B cell (primary cell): Measurements from ENCODE around the gene ELMO3. TPM values are rescaled to one million over a fixed set of nuclear protein-coding genes. Genes with fewer than 3 reads are reported as not detected.

ENCODE experiments used
- ATAC-seq: fragments of 200-7000 bp; cut with Tn5 transposase; one replicate; pipeline ENCODE4 v1.10.0; 2021; ENCODE audit warnings: low read depth, mild to moderate bottlenecking, moderate number of reproducible peaks, moderate library complexity
- CTCF ChIA-PET: fragments of 350-600 bp; sonication (Branson Sonifier 250); formaldehyde crosslinking; loops from one replicate; lab custom pipeline; 2021; ENCODE audit warnings: antibody characterized with exemption, inconsistent platforms; lab: Charles Lee
- POLR2A ChIA-PET: fragments of 350-600 bp; sonication (Branson Sonifier 250); formaldehyde crosslinking; loops from one replicate; lab custom pipeline; 2021; ENCODE audit warnings: antibody characterized with exemption; lab: Charles Lee
- DNase-seq: peaks from one replicate; pipeline ENCODE4 v3.0.0; 2013
- H2AFZ ChIP-seq: 2 replicates; pipeline ENCODE4 v1.6.1; 2012; ENCODE audit warnings: mild to moderate bottlenecking, low read depth, low read length; ENCODE audit not compliant: insufficient read depth, poor library complexity, severe bottlenecking
- H3K27ac ChIP-seq, 2 donors: 1 replicate in 1 of 2; 2 replicates in 1 of 2; pipeline ENCODE4 v1.5.1; 2012 to 2013; ENCODE audit warnings: low read length in 2 of 2, mild to moderate bottlenecking in 2 of 2, moderate library complexity in 1 of 2
- H3K27me3 ChIP-seq, 4 experiments: fragments of 200-600 bp in 1 of 4; sonication (generic) in 1 of 4; replicated peaks in 1 of 4; 1 replicate in 2 of 4; 2 replicates in 2 of 4; pipeline versions ENCODE4 v1.6.1 to v1.7.0; 2013 to 2016; ENCODE audit warnings: low read length in 3 of 4, mild to moderate bottlenecking in 2 of 4, mixed read lengths in 1 of 4, moderate library complexity in 1 of 4; ENCODE audit not compliant: insufficient read depth in 4 of 4, control insufficient read depth in 3 of 4; ENCODE audit errors: control extremely low read depth in 1 of 4
- H3K36me3 ChIP-seq, 2 experiments: replicated peaks in 1 of 2; 1 replicate in 1 of 2; 2 replicates in 1 of 2; pipeline versions ENCODE4 v1.6.1 to v1.7.1; 2013; ENCODE audit warnings: low read length in 1 of 2; ENCODE audit not compliant: insufficient read depth in 2 of 2, control insufficient read depth in 1 of 2; ENCODE audit errors: control extremely low read depth in 1 of 2, extremely low read depth in 1 of 2
- H3K4me1 ChIP-seq, 2 donors: fragments of 200-600 bp in 1 of 2; sonication (generic) in 1 of 2; 1 replicate in 1 of 2; 2 replicates in 1 of 2; pipeline versions ENCODE4 v1.5.1 to v1.6.1; 2013 to 2017; ENCODE audit warnings: low read length in 2 of 2; ENCODE audit not compliant: control insufficient read depth in 2 of 2, insufficient read depth in 2 of 2
- H3K4me2 ChIP-seq: replicated peaks from 2 replicates; pipeline ENCODE3; 2012; ENCODE audit warnings: mild to moderate bottlenecking, low read depth, low read length; ENCODE audit not compliant: poor library complexity, severe bottlenecking
- H3K4me3 ChIP-seq, 5 experiments: fragments of 200-600 bp in 1 of 5; sonication (generic) in 1 of 5; 1 replicate in 3 of 5; 2 replicates in 2 of 5; pipeline versions ENCODE4 v1.5.1 to v1.7.0; 2011 to 2016; ENCODE audit warnings: low read length in 4 of 5, mild to moderate bottlenecking in 4 of 5, low read depth in 2 of 5, control low read depth in 1 of 5, moderate library complexity in 1 of 5; ENCODE audit not compliant: insufficient read depth in 1 of 5; ENCODE audit errors: control extremely low read depth in 1 of 5, extremely low read depth in 1 of 5
- H3K79me2 ChIP-seq: fragments of 200-600 bp; sonication (generic); one replicate; pipeline ENCODE4 v1.6.0; 2016; ENCODE audit warnings: low read length; ENCODE audit not compliant: control insufficient read depth, insufficient read depth
- H3K9ac ChIP-seq: fragments of 200-600 bp; sonication (generic); 2 replicates; pipeline ENCODE4 v1.6.1; 2017; ENCODE audit warnings: mild to moderate bottlenecking, low read length, moderate library complexity
- H3K9me3 ChIP-seq, 3 donors: one replicate each; pipeline versions ENCODE4 v1.6.1 to v1.7.1; 2013; ENCODE audit warnings: low read length in 2 of 3; ENCODE audit not compliant: control insufficient read depth in 2 of 3, insufficient read depth in 1 of 3; ENCODE audit errors: control extremely low read depth in 1 of 3
- H4K20me1 ChIP-seq: 2 replicates; pipeline ENCODE4 v1.6.0; 2012; ENCODE audit warnings: mild to moderate bottlenecking, low read length; ENCODE audit not compliant: insufficient read depth, control insufficient read depth, poor library complexity, severe bottlenecking
- H3K27ac Mint-ChIP-seq: one replicate; pipeline ENCODE4 v1.8.0; 2021; ENCODE audit warnings: mixed read lengths
- H3K27me3 Mint-ChIP-seq: one replicate; pipeline ENCODE4 v1.8.0; 2021; ENCODE audit warnings: mixed read lengths
- H3K4me1 Mint-ChIP-seq: one replicate; pipeline ENCODE4 v1.8.0; 2021; ENCODE audit warnings: mixed read lengths
- H3K4me3 Mint-ChIP-seq: one replicate; pipeline ENCODE4 v1.8.0; 2021; ENCODE audit warnings: mixed read lengths
- H3K9me3 Mint-ChIP-seq: one replicate; pipeline ENCODE4 v1.8.0; 2022; ENCODE audit warnings: mixed read lengths; ENCODE audit not compliant: insufficient read depth
- CTCF ChIP-seq: fragments of 200-600 bp; IDR thresholded peaks from one replicate; pipeline ENCODE4 v1.8.0; 2022; ENCODE audit warnings: antibody characterized with exemption, mild to moderate bottlenecking
- EZH2 ChIP-seq: IDR thresholded peaks from 2 replicates; pipeline ENCODE4 v1.6.1; 2012; ENCODE audit warnings: borderline replicate concordance, low read depth, mild to moderate bottlenecking, moderate library complexity, low read length; ENCODE audit not compliant: insufficient read depth, poor library complexity, severe bottlenecking
- WGBS: methylation state at CpG from one replicate; pipeline ENCODE4 v1.1.5; 2013; ENCODE audit warnings: missing lambda C conversion rate; ENCODE audit not compliant: insufficient coverage; 5-methylcytosine and 5-hydroxymethylcytosine counted together
- intact Hi-C: fragments of 100-400 bp; cut with micrococcal nuclease; formaldehyde crosslinking; loops from one replicate; pipeline ENCODE4 v1.10.0; 2022
- polyA plus RNA-seq: library from polyadenylated mRNA; depleted of rRNA; stranded (reverse); fragments of >200 nt; gene quantifications from 2 replicates; pipeline ENCODE4 v1.2.3, GENCODE V29; 2012
- total RNA-seq, 2 donors: library from RNA; stranded (reverse); fragments of 120-200 nt in 1 of 2; gene quantifications; 1 replicate in 1 of 2; 2 replicates in 1 of 2; pipeline versions ENCODE4 v1.2.3 to v1.2.4, GENCODE V29; 2013 to 2022

The ELMO3 gene
- total and polyA plus RNA-seq, 2 donors (not counting 1 experiment from before 2014, with no cell fraction given): 9.1 to 9.6 TPM

- Histone ChIP-seq H3K79me2 (peaks cover 21% of the 10 kb centered on the region), H3K36me3 (peaks cover 0 to 45% of the 10 kb centered on the region in 2 experiments)
Observed at GRCh38 chr16:67230809-67231660, 32.1 kb downstream of the ELMO3 start.

More at GRCh38 chr16:67230809-67231660, 32.1 kb downstream of the ELMO3 start:
- Histone ChIP-seq H3K27me3 (no peaks in the 10 kb centered on the region), H3K4me3 (no peak overlapping the region), H3K9me3 (no peaks in the 10 kb centered on the region), H4K20me1 (peaks cover 19% of the 10 kb centered on the region), H3K4me1 (peaks cover 13 to 18% of the 10 kb centered on the region in 2 donors), H3K4me2 (no peak overlapping the region), H3K9ac (no peak overlapping the region), H3K27ac (no peak overlapping the region), H2AFZ (no peak overlapping the region)
- TF ChIP-seq CTCF (no peak), EZH2 (no peak)
- WGBS: 88% methylated on average over 11 of the region's 12 CpGs
- ATAC-seq (no peak), DNase-seq (no peak)
- ChIA-PET CTCF (interaction anchor here (2.5 kb wide), 1 partner anchor 14 kb away, joined by 9 read pairs; no protein-coding TSS in a partner anchor), POLR2A (no interaction called here)
- Mint-ChIP-seq H3K27me3 (no peaks in the 10 kb centered on the region), H3K4me1 (peaks cover 21% of the 10 kb centered on the region), H3K4me3 (no peak overlapping the region), H3K9me3 (no peaks in the 10 kb centered on the region), H3K27ac (peak overlapping the region; percentile 20)
- intact Hi-C loops: no loop called here
